ENCODE measurements around the gene KCNT2. TPM values are rescaled to one million over a fixed set of nuclear protein-coding genes. Genes with fewer than 3 reads are reported as not detected.

The KCNT2 gene
- total RNA-seq, 4 donors from 2014 or later, result 0.18 to 3.3 (median 2.0) TPM

DNA sequence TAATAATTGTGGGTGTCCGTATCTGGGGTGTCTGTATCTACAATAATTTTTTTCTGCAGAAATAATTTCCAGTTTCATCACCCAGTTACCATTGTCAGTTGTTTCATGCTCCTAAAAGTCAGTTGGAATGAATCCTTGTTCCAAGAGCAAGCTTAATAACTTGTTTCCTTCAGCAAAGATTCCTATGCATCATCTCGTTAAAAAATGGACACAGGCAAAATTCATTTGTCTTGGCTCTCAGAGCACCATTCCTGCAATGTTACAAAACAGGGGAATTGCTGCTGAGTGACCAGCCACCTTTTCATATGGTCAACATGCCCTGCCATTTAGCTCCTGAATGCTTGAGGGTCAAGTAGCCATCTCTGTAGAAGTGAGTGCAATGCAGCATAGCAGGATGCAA is 393.4 kb downstream of the KCNT2 start:
- H3K36me3 ChIP-seq, result no peaks in the 10 kb centered on the region
- H3K9me3 ChIP-seq, result no peaks in the 10 kb centered on the region
- no peaks in the 10 kb centered on the region for H3K27me3 ChIP-seq
- H3K4me1 ChIP-seq, result no peaks in the 10 kb centered on the region
- TF ChIP-seq POLR2A (IDR thresholded peaks at IDR 0.05) (no peak), CTCF (IDR thresholded peaks at IDR 0.05) (no peak)
- no peak overlapping the region for H3K4me3 ChIP-seq
- H3K27ac ChIP-seq, result no peak overlapping the region
- no peak for DNase-seq

GRCh38 chr1:196209983-196210382 is 398.3 kb downstream of the KCNT2 start:
- Histone ChIP-seq H3K36me3 (no peaks in the 10 kb centered on the region), H3K27me3 (no peaks in the 10 kb centered on the region), H3K9me3 (no peaks in the 10 kb centered on the region), H3K4me3 (no peak overlapping the region), H3K4me1 (no peaks in the 10 kb centered on the region), H3K27ac (no peak overlapping the region)
- no peak for DNase-seq
- no peak for TF ChIP-seq CTCF (IDR thresholded peaks at IDR 0.05)
- no peak for TF ChIP-seq POLR2A (IDR thresholded peaks at IDR 0.05)

GRCh38 chr1:196209265-196209664 is 399.0 kb downstream of the KCNT2 start:
- Histone ChIP-seq H3K27me3 (no peaks in the 10 kb centered on the region), H3K27ac (no peak overlapping the region), H3K4me1 (no peaks in the 10 kb centered on the region), H3K4me3 (no peak overlapping the region), H3K9me3 (no peaks in the 10 kb centered on the region), H3K36me3 (no peaks in the 10 kb centered on the region)
- TF ChIP-seq CTCF (IDR thresholded peaks at IDR 0.05), result no peak
- no peak for TF ChIP-seq POLR2A (IDR thresholded peaks at IDR 0.05)
- DNase-seq, result no peak

DNA sequence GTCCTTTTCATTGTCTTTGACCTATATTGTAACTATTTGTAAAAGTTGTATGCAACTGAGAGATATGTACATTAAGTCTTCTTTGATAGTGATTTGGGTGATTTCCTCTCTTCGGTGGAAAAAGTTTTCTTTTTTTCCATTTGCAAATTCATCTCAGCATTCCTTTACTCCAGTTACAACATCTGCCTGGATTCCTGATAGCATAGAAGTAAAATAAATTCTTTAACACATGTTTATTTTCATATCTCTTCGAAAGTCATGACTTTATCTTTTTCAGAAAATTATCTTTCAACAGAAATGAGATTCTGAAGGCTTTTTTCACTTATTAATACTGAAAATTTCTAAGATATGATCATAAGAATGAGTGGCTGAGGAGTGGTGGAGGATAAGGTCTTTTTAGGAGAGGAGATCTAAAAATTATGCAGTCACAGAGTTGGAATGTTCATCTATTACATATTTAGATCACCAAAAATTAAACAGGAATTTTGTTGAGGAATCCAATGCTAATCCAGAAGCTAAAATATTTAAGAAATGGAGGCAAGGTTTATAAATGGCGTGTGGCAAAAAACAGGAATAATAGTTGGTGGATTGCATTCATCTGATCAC is 400.5 kb downstream of the KCNT2 start:
- DNase-seq, result no peak
- Histone ChIP-seq H3K4me1 (no peaks in the 10 kb centered on the region), H3K27me3 (no peaks in the 10 kb centered on the region), H3K27ac (no peak overlapping the region), H3K4me3 (no peak overlapping the region), H3K36me3 (no peaks in the 10 kb centered on the region), H3K9me3 (no peaks in the 10 kb centered on the region)
- TF ChIP-seq POLR2A (IDR thresholded peaks at IDR 0.05) (no peak), CTCF (IDR thresholded peaks at IDR 0.05) (no peak)

GRCh38 chr1:196205882-196206281 is 402.4 kb downstream of the KCNT2 start:
- H3K27me3 ChIP-seq, result no peaks in the 10 kb centered on the region
- TF ChIP-seq CTCF (IDR thresholded peaks at IDR 0.05) (no peak), POLR2A (IDR thresholded peaks at IDR 0.05) (no peak)
- no peaks in the 10 kb centered on the region for H3K36me3 ChIP-seq
- H3K4me1 ChIP-seq, result no peaks in the 10 kb centered on the region
- H3K27ac ChIP-seq, result no peak overlapping the region
- no peak overlapping the region for H3K4me3 ChIP-seq
- H3K9me3 ChIP-seq, result no peaks in the 10 kb centered on the region
- no peak for DNase-seq

DNA sequence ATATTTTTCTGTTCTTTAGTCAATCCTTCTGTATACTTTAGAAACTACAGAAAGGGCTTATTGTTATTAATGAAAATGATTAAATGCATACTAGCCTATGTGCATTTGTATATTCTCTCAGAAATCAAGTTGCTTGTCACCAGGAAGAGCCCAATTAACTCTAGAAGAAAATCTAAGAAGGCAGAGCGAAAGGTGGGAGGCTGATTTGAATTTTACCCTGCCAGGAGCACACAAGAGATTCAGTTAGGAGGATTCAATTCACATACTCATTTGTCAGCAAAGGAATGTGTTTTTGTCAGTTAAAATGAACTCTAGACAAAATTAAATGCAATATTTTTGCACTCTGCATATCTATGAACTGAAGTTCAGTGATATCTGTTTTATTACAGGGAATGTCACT is 411.8 kb downstream of the KCNT2 start:
- Histone ChIP-seq H3K9me3 (no peaks in the 10 kb centered on the region), H3K27ac (no peak overlapping the region), H3K4me1 (no peaks in the 10 kb centered on the region), H3K36me3 (no peaks in the 10 kb centered on the region), H3K4me3 (no peak overlapping the region), H3K27me3 (no peaks in the 10 kb centered on the region)
- no peak for DNase-seq
- TF ChIP-seq CTCF (IDR thresholded peaks at IDR 0.05) (no peak), POLR2A (IDR thresholded peaks at IDR 0.05) (no peak)

Measured in Peyer's patch (tissue), 4 donors.